Lung (tissue), 12 donors: ENCODE data around the gene CAPN5. TPM values are rescaled to one million over a fixed set of nuclear protein-coding genes. Genes with fewer than 3 reads are reported as not detected.

Experiments
- ATAC-seq: fragments of 200-7000 bp; cut with Tn5 transposase; one replicate; pipeline ENCODE4 v1.9.1; 2020; ENCODE audit warnings: moderate number of reproducible peaks; ENCODE audit not compliant: insufficient read depth, low FRiP score
- DNase-seq, 3 donors: peaks; one replicate each; pipeline ENCODE4 v3.0.0-alpha.2; 2013 to 2017
- H3K27ac ChIP-seq, 2 donors: one replicate each; pipeline ENCODE4 v1.5.1; 2013; ENCODE audit warnings: mild to moderate bottlenecking in 2 of 2, moderate library complexity in 2 of 2, control low read depth in 1 of 2, inconsistent platforms in 1 of 2, low read depth in 1 of 2, low read length in 1 of 2
- H3K27me3 ChIP-seq, 3 donors: one replicate each; pipeline ENCODE4 v1.5.1; 2013; ENCODE audit warnings: low read length in 2 of 3; ENCODE audit not compliant: control insufficient read depth in 3 of 3, insufficient read depth in 3 of 3
- H3K36me3 ChIP-seq, 4 donors: one replicate each; pipeline ENCODE4 v1.5.1; 2013; ENCODE audit warnings: low read length in 4 of 4, mild to moderate bottlenecking in 1 of 4, moderate library complexity in 1 of 4; ENCODE audit not compliant: control insufficient read depth in 4 of 4, insufficient read depth in 4 of 4
- H3K4me1 ChIP-seq, 5 donors: one replicate each; pipeline ENCODE4 v1.5.1; 2013; ENCODE audit warnings: low read length in 5 of 5, mild to moderate bottlenecking in 2 of 5, moderate library complexity in 1 of 5; ENCODE audit not compliant: control insufficient read depth in 5 of 5, insufficient read depth in 5 of 5
- H3K4me3 ChIP-seq: one replicate; pipeline ENCODE4 v1.5.1; 2013; ENCODE audit warnings: mild to moderate bottlenecking, control low read depth, moderate library complexity
- H3K9ac ChIP-seq, 2 donors: one replicate each; pipeline ENCODE4 v1.5.1; 2013; ENCODE audit warnings: low read length in 2 of 2, control low read depth in 1 of 2; ENCODE audit not compliant: insufficient read depth in 1 of 2
- H3K9me3 ChIP-seq, 4 donors: one replicate each; pipeline ENCODE4 v1.5.1; 2013; ENCODE audit warnings: low read length in 3 of 4, mild to moderate bottlenecking in 1 of 4, moderate library complexity in 1 of 4; ENCODE audit not compliant: control insufficient read depth in 4 of 4, insufficient read depth in 3 of 4
- CTCF ChIP-seq: IDR thresholded peaks from 2 replicates; pipeline ENCODE4 v1.5.1; 2012; ENCODE audit warnings: mild to moderate bottlenecking; ENCODE audit errors: control extremely low read depth, extremely low read depth
- WGBS, 2 donors: extraction: QIAGEN DNeasy Blood & Tissue Kit; methylation state at CpG; one replicate each; pipeline ENCODE4 v1.1.7; 2013; 5-methylcytosine and 5-hydroxymethylcytosine counted together
- polyA plus RNA-seq, 2 donors: library from polyadenylated mRNA; stranded (reverse); fragments of 200-250 nt; gene quantifications; one replicate each; pipeline ENCODE4 v1.2.1, GENCODE V29; 2013
- total RNA-seq, 2 donors: library from RNA; depleted of rRNA in 1 of 2; stranded (reverse); fragments of >200 nt in 1 of 2; gene quantifications; one replicate each; pipeline ENCODE4 v1.2.1, GENCODE V29; 2014 to 2021
- donor health status: control.
- donor health status: control.
- donor health status: Bipolar disorder and iron deficiency.
- donor health status: healthy.
- donor health status: DM: yes; HTN: yes; CAD: no.

CAPN5 gene
- total and polyA plus RNA-seq, 4 donors = 3.0 to 16.1 (median 9.4) TPM

GRCh38 chr11:77125191-77125590 lies 58.4 kb downstream of the CAPN5 start:
- Histone ChIP-seq H3K27me3 (no peaks in the 10 kb centered on the region), H3K9ac (no peak overlapping the region), H3K4me1 (peaks cover 0 to 18% (median 0%) of the 10 kb centered on the region in 5 donors), H3K27ac (no peak overlapping the region), H3K4me3 (no peak overlapping the region), H3K36me3 (peaks cover 0 to 9% (median 0%) of the 10 kb centered on the region in 4 donors), H3K9me3 (no peaks in the 10 kb centered on the region)
- ATAC-seq (no peak), DNase-seq (peak in 2 of 3 donors; percentile 27 to 39)
- TF ChIP-seq CTCF = no peak
- WGBS, 2 donors = 47 to 50% methylated on average over 6 of the region's 6 CpGs

DNA sequence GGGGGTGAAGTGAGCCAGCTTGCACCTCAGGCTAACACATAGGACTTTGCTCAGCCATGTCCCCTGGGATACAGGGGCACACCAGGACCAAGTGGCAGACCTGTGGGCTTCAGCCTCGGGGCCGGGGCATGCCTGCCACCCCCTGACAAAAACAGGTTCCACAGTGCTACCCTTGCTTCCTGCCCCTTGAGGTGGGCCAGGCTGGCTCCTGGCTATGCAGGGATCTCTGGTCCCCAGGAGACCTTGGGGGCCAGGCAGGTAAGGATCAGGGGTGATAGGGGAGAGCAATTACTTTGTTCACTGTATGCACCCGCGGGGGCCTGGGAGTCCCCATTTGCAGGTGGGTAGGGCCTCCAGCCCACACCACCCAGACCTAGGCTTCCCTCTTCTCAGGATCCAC lies 58.9 kb downstream of the CAPN5 start:
- no peak overlapping the region for H3K4me3 ChIP-seq
- H3K36me3 ChIP-seq = peaks cover 0 to 9% (median 0%) of the 10 kb centered on the region in 4 donors
- 80 to 98% methylated on average over 4 of the region's 4 CpGs for WGBS, 2 donors
- H3K4me1 ChIP-seq = peaks cover 0 to 18% (median 0%) of the 10 kb centered on the region in 5 donors
- H3K27me3 ChIP-seq = no peaks in the 10 kb centered on the region
- no peak overlapping the region for H3K9ac ChIP-seq
- no peak for ATAC-seq
- H3K27ac ChIP-seq = no peak overlapping the region
- H3K9me3 ChIP-seq = no peaks in the 10 kb centered on the region
- TF ChIP-seq CTCF = no peak
- DNase-seq = no peak

- Histone ChIP-seq H3K4me3 (no peak overlapping the region), H3K4me1 (peaks cover 0 to 22% (median 0%) of the 10 kb centered on the region in 5 donors), H3K27ac (no peak overlapping the region), H3K27me3 (no peaks in the 10 kb centered on the region), H3K9ac (no peak overlapping the region), H3K9me3 (no peaks in the 10 kb centered on the region), H3K36me3 (peaks cover 0 to 9% (median 0%) of the 10 kb centered on the region in 4 donors)
- no peak for TF ChIP-seq CTCF
- 80 to 89% methylated on average over 17 of the region's 17 CpGs for WGBS, 2 donors
- no peak for ATAC-seq
- no peak for DNase-seq
These were observed 59.5 kb downstream of the CAPN5 start for GRCh38 chr11:77126156-77126775.

DNA sequence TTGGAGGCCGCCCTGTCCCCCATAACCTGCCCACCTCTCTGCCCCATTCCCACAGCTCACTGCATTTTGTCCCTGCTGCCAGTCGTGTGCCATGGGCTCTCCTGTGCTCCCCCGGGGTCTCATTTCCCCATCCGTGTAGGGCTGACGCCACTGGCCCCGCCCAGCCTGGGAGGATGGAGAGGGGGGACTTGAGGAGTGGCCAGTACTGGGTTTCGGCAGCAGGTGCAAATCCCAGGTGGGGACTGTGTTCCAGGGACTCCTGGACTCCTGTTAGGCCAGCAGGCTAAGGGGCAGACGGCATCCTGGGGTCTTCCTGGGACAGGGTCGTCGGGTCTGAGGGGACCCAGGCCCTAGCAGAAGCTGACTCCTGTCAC lies 60.1 kb downstream of the CAPN5 start:
- WGBS, 2 donors = 17 to 20% methylated on average over 10 of the region's 10 CpGs
- H3K27ac ChIP-seq = no peak overlapping the region
- peaks cover 0 to 7% (median 0%) of the 10 kb centered on the region in 4 donors for H3K36me3 ChIP-seq
- no peak overlapping the region for H3K9ac ChIP-seq
- ATAC-seq = no peak
- no peak overlapping the region for H3K4me3 ChIP-seq
- H3K27me3 ChIP-seq = no peaks in the 10 kb centered on the region
- no peak for DNase-seq
- peaks cover 0 to 26% (median 3%) of the 10 kb centered on the region in 5 donors for H3K4me1 ChIP-seq
- no peaks in the 10 kb centered on the region for H3K9me3 ChIP-seq
- no peak for TF ChIP-seq CTCF
